ENCODE measurements around the gene SALL2.
A peak's percentile ranks its signal among the peaks of the same experiment; 100 is the strongest.

SALL2 gene

GRCh38 chr14:21476925-21477681 is 49.0 kb downstream of the SALL2 start, which contains the start of the genes RAB2B and TOX4:
Gene RAB2B (minus strand): TSS chr14:21476959. CDS start chr14:21476872, 87 bp downstream.
Gene TOX4 (plus strand): TSS chr14:21477195. CDS start chr14:21477279, 84 bp downstream.
- DNase-seq (ENCODE audit: low spot score) = peak; percentile 96

GRCh38 chr14:21476523-21476924 is 49.6 kb downstream of the SALL2 start:
- DNase-seq (ENCODE audit: low spot score) = peak; percentile 88

GRCh38 chr14:21475767-21476522 is 50.2 kb downstream of the SALL2 start:
- DNase-seq (ENCODE audit: low spot score) = no peak
